K562 (cell line): Measurements from ENCODE around the gene ZBP1. TPM values are rescaled to one million over a fixed set of nuclear protein-coding genes. Genes with fewer than 3 reads are reported as not detected.

Experiments used
- ATAC-seq: fragments of 200-7000 bp; cut with Tn5 transposase; 3 replicates; pipeline ENCODE4 v1.9.1; 2020; ENCODE audit warnings: moderate library complexity
- BruUV-seq: library from RNA; stranded (reverse); fragments of 400-500 nt; replicated peaks from 2 replicates; lab custom pipeline; 2021; lab: Mats Ljungman, UMichigan
- CTCF ChIA-PET: fragments of 300-600 bp; formaldehyde crosslinking; extraction: SDS; loops from one replicate; lab custom pipeline; 2021; ENCODE audit warnings: low intra/inter-chr PET ratio; lab: Yijun Ruan, JAX
- POLR2A ChIA-PET: fragments of 300-600, 350-650 bp; sonication (Branson Sonifier 250); formaldehyde crosslinking; extraction: SDS; loops from one replicate; lab custom pipeline; 2021; ENCODE audit warnings: antibody characterized with exemption, inconsistent platforms; lab: Yijun Ruan, JAX
- DNase-seq, 4 experiments: peaks; one replicate each; pipeline versions ENCODE4 v3.0.0 to v3.0.0-alpha.2; 2011 to 2018; ENCODE audit warnings: low spot score in 3 of 4, mixed read lengths in 3 of 4; ENCODE audit errors: extremely low read depth in 1 of 4
- FAIRE-seq: peaks from 2 replicates; lab custom pipeline; 2011; peaks lifted over from hg19 to GRCh38; lab: Jason Lieb, UNC
- H2AFZ ChIP-seq: 2 replicates; pipeline ENCODE4 v1.6.0; 2011; ENCODE audit warnings: low read depth, low read length, control low read depth, inconsistent platforms
- H3K27ac ChIP-seq: fragments of 200-600 bp; 3 replicates; pipeline ENCODE4 v1.8.0; 2011; ENCODE audit warnings: low read depth, mild to moderate bottlenecking, control low read depth, inconsistent platforms, low read length, moderate library complexity, mixed read lengths; ENCODE audit errors: extremely low read depth
- H3K27me3 ChIP-seq, 2 experiments: fragments of 300-600 bp in 1 of 2; 2 replicates in 1 of 2; 3 replicates in 1 of 2; pipeline versions ENCODE4 v1.6.0 to v1.8.0; 2011; ENCODE audit warnings: inconsistent platforms in 2 of 2, low read length in 2 of 2, mild to moderate bottlenecking in 1 of 2, mixed read lengths in 1 of 2, moderate library complexity in 1 of 2; ENCODE audit not compliant: control insufficient read depth in 2 of 2, insufficient read depth in 2 of 2
- H3K36me3 ChIP-seq: fragments of 300-600 bp; 3 replicates; pipeline ENCODE4 v1.8.0; 2011; ENCODE audit warnings: mild to moderate bottlenecking, low read length, inconsistent platforms; ENCODE audit not compliant: control insufficient read depth, insufficient read depth
- H3K4me1 ChIP-seq, 2 experiments: fragments of 200-600 bp in 1 of 2; replicated peaks in 1 of 2; 2 replicates in 1 of 2; 3 replicates in 1 of 2; pipeline versions ENCODE4 v1.5.1 to v1.8.0; 2011; ENCODE audit warnings: inconsistent platforms in 2 of 2, low read length in 2 of 2, mild to moderate bottlenecking in 1 of 2, mixed read lengths in 1 of 2, moderate library complexity in 1 of 2; ENCODE audit not compliant: control insufficient read depth in 2 of 2, insufficient read depth in 2 of 2
- H3K4me2 ChIP-seq: 2 replicates; pipeline ENCODE4 v1.6.1; 2011; ENCODE audit warnings: low read length, control low read depth, inconsistent platforms, mixed read lengths; ENCODE audit not compliant: insufficient read depth
- H3K4me3 ChIP-seq: fragments of 200-600 bp; sonication (generic), shearing (Covaris generic); 2 replicates; pipeline ENCODE4 v1.5.1; 2016; ENCODE audit warnings: control low read depth, inconsistent platforms
- H3K79me2 ChIP-seq: fragments of 200-600 bp; 3 replicates; pipeline ENCODE4 v1.8.0; 2011; ENCODE audit warnings: low read length, inconsistent platforms; ENCODE audit not compliant: control insufficient read depth, insufficient read depth
- H3K9ac ChIP-seq, 2 experiments: 2 replicates each; pipeline versions ENCODE4 v1.6.0 to v1.6.1; 2011; ENCODE audit warnings: low read depth in 2 of 2, low read length in 2 of 2, control low read depth in 1 of 2, inconsistent platforms in 1 of 2, mild to moderate bottlenecking in 1 of 2, mixed read lengths in 1 of 2; ENCODE audit not compliant: insufficient read depth in 1 of 2
- H3K9me1 ChIP-seq: one replicate; pipeline ENCODE4 v1.6.0; 2011; ENCODE audit warnings: inconsistent platforms, mild to moderate bottlenecking, low read length, moderate library complexity; ENCODE audit not compliant: control insufficient read depth, insufficient read depth
- H3K9me3 ChIP-seq: replicated peaks from 2 replicates; pipeline ENCODE4 v1.5.1; 2011; ENCODE audit warnings: low read depth, low read length, inconsistent platforms; ENCODE audit not compliant: control insufficient read depth, insufficient read depth
- H4K20me1 ChIP-seq: replicated peaks from 2 replicates; pipeline ENCODE4 v1.6.1; 2011; ENCODE audit warnings: low read length, inconsistent platforms, mixed read lengths; ENCODE audit not compliant: control insufficient read depth, insufficient read depth
- ARHGAP35 ChIP-seq: fragments of 450-650 bp; IDR thresholded peaks from 2 replicates; pipeline ENCODE4 v1.6.1; 2018; ENCODE audit not compliant: partially characterized antibody
- CHD4 ChIP-seq: fragments of 200-600 bp; sonication (generic); IDR thresholded peaks from 3 replicates; pipeline ENCODE4 v1.6.1; 2012; ENCODE audit warnings: low read depth, mild to moderate bottlenecking, mixed read lengths, low read length, inconsistent platforms; ENCODE audit not compliant: insufficient read depth, insufficient replicate concordance, poor library complexity, severe bottlenecking
- FOS ChIP-seq: IDR thresholded peaks from 3 replicates; pipeline ENCODE4 v1.6.1; 2011; ENCODE audit not compliant: insufficient read length; ENCODE audit errors: extremely low read depth
- GATAD2A ChIP-seq: fragments of 450-650 bp; IDR thresholded peaks from 2 replicates; pipeline ENCODE4 v1.6.1; 2017
- MAFG ChIP-seq: fragments of 450-650 bp; conservative IDR thresholded peaks from 2 replicates; pipeline ENCODE4 v1.6.1; 2016; ENCODE audit warnings: missing genetic modification characterization, missing compliant biosample characterization
- NELFE ChIP-seq: IDR thresholded peaks from 2 replicates; pipeline ENCODE4 v1.6.1; 2011; ENCODE audit warnings: mild to moderate bottlenecking; ENCODE audit not compliant: insufficient read depth, insufficient read length
- NR3C1 ChIP-seq: sonication (generic); formaldehyde crosslinking; IDR thresholded peaks from 2 replicates; pipeline ENCODE4 v1.8.1; 2022; ENCODE audit warnings: missing genetic modification reagents
- ZFX ChIP-seq: sonication (generic); formaldehyde crosslinking; IDR thresholded peaks from 2 replicates; pipeline ENCODE4 v1.8.0; 2022; ENCODE audit warnings: mild to moderate bottlenecking, missing genetic modification reagents, moderate library complexity
- ZNF165 ChIP-seq: fragments of 250-450 bp; sonication (Bioruptor Pico); IDR thresholded peaks from 2 replicates; pipeline ENCODE4 v1.4.0; 2020; ENCODE audit warnings: borderline replicate concordance
- WGBS: fragments of 100-300 bp; shearing (Covaris generic); methylation state at CpG from one replicate; pipeline ENCODE4 v1.1.6; 2016; ENCODE audit warnings: low coverage, mixed read lengths; ENCODE audit not compliant: insufficient coverage; ENCODE audit errors: missing lambda C conversion rate; 5-methylcytosine and 5-hydroxymethylcytosine counted together
- in situ Hi-C: fragments of 300-500 bp; cut with MboI; formaldehyde crosslinking; loops from 4 replicates; pipeline ENCODE4 v1.15.0; 2018; ENCODE audit warnings: inconsistent platforms, mixed read lengths
- intact Hi-C: fragments of 100-400 bp; cut with micrococcal nuclease; formaldehyde crosslinking; loops from 2 replicates; pipeline ENCODE4 v1.14.2; 2022
- polyA plus RNA-seq, 8 experiments: library from polyadenylated mRNA; depleted of rRNA in 4 of 8; stranded (reverse) in 5 of 8; unstranded in 3 of 8; fragments of >200 nt; fragmentation: Nextera tagmentation in 2 of 8; fragmentation: Illumina TruSeq in 1 of 8; extraction: Ambion mirVana in 2 of 8; extraction: Trizol in 1 of 8; gene quantifications; 2 replicates each; pipeline versions ENCODE4 v1.2.1 to v1.2.3, GENCODE V29; 2011 to 2014; ENCODE audit warnings: inconsistent platforms in 1 of 8, missing spikeins in 1 of 8
- total RNA-seq, 7 experiments: library from RNA; depleted of rRNA in 6 of 7; stranded (reverse); fragments of >200 nt in 6 of 7; fragmentation: Illumina TruSeq in 2 of 7; extraction: Trizol in 2 of 7; gene quantifications; 2 replicates each; pipeline versions ENCODE4 v1.2.1 to v1.2.3, GENCODE V29; 2011 to 2021; ENCODE audit warnings: low replicate concordance in 1 of 7
- TF ChIP-seq, protein P1 (sequence below), 2 experiments: IDR thresholded peaks; 2 replicates each; pipeline ENCODE4 v1.6.1; 2011; ENCODE audit warnings: borderline replicate concordance in 1 of 2, control low read depth in 1 of 2, low read depth in 1 of 2, low read length in 1 of 2, mild to moderate bottlenecking in 1 of 2, mixed read lengths in 1 of 2, moderate library complexity in 1 of 2; ENCODE audit not compliant: insufficient read depth in 1 of 2, insufficient read length in 1 of 2, poor library complexity in 1 of 2, severe bottlenecking in 1 of 2; ENCODE audit errors: extremely low read depth in 1 of 2
- TF ChIP-seq, protein P2 (sequence below): fragments of 250-450 bp; sonication (Bioruptor Pico); IDR thresholded peaks from 2 replicates; pipeline ENCODE4 v1.8.0; 2022; ENCODE audit warnings: inconsistent platforms, mild to moderate bottlenecking, moderate library complexity, borderline replicate concordance
- TF ChIP-seq, protein P3 (sequence below): fragments of 450-650 bp; formaldehyde crosslinking; IDR thresholded peaks from 2 replicates; pipeline ENCODE4 v1.4.0; 2022; ENCODE audit warnings: missing genetic modification characterization

Gene ZBP1
- total and polyA plus RNA-seq, 9 of the 15 experiments (the other 6 are each of a cell fraction or from before 2014, with no cell fraction given), result not detected

DNA sequence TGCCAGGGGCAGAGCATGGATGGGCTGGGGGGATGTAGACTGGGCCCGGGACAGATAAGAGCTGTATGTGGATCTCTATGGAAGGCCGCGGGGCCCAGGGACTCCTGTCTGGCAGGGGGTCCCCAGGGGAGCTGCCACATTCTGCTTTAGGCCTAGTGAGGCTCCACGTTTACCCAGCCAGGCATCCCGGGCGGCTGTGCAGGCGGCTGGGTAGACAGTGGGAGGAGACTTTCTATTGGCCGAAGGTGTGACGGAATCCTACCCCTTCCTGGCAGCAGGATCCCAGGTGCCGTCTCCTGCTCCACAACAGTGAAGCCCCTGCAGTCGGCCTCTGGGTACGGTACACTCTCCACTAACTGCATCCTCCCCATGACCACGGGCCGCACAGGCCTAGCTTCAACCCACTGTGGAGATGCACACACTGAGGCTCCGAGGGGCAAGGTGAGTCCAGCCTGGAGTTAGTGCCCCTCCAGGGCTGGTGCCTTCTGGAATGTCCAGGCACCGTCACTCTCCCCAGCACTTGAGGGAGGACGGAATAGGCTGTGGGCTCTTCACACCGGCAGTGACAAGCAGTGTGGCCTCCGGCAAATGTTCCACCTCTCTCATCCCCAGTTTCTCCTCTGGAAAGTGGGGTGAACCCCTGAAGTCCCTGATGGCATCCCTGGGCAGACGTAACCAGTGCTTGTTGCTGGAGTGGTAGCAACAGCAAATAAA, 36.8 kb upstream of the ZBP1 start:
- no TSS peak for BruUV-seq
- TF ChIP-seq ARHGAP35, result no peak
- TF ChIP-seq CHD4, result no peak
- TF ChIP-seq, protein P1, sequence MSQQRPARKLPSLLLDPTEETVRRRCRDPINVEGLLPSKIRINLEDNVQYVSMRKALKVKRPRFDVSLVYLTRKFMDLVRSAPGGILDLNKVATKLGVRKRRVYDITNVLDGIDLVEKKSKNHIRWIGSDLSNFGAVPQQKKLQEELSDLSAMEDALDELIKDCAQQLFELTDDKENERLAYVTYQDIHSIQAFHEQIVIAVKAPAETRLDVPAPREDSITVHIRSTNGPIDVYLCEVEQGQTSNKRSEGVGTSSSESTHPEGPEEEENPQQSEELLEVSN (IDR thresholded peaks at IDR 0.05; ENCODE audit: borderline replicate concordance in 1 of 2, extremely low read depth in 1 of 2, insufficient read depth in 1 of 2, insufficient read length in 1 of 2, low read depth in 1 of 2, low read length in 1 of 2, poor library complexity in 1 of 2, severe bottlenecking in 1 of 2), result no peak
- TF ChIP-seq NELFE, result no peak
- TF ChIP-seq ZFX (CRISPR knock-in tag), result no peak
- TF ChIP-seq, protein P2, sequence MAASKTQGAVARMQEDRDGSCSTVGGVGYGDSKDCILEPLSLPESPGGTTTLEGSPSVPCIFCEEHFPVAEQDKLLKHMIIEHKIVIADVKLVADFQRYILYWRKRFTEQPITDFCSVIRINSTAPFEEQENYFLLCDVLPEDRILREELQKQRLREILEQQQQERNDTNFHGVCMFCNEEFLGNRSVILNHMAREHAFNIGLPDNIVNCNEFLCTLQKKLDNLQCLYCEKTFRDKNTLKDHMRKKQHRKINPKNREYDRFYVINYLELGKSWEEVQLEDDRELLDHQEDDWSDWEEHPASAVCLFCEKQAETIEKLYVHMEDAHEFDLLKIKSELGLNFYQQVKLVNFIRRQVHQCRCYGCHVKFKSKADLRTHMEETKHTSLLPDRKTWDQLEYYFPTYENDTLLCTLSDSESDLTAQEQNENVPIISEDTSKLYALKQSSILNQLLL (CRISPR knock-in tag), result no peak
- TF ChIP-seq MAFG (tag), result no peak
- no peak for TF ChIP-seq FOS
- no peak for TF ChIP-seq GATAD2A
- TF ChIP-seq NR3C1 (CRISPR knock-in tag), result no peak
- TF ChIP-seq ZNF165 (CRISPR knock-in tag), result no peak
- TF ChIP-seq, protein P3, sequence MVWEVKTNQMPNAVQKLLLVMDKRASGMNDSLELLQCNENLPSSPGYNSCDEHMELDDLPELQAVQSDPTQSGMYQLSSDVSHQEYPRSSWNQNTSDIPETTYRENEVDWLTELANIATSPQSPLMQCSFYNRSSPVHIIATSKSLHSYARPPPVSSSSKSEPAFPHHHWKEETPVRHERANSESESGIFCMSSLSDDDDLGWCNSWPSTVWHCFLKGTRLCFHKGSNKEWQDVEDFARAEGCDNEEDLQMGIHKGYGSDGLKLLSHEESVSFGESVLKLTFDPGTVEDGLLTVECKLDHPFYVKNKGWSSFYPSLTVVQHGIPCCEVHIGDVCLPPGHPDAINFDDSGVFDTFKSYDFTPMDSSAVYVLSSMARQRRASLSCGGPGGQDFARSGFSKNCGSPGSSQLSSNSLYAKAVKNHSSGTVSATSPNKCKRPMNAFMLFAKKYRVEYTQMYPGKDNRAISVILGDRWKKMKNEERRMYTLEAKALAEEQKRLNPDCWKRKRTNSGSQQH (CRISPR knock-in tag), result no peak
- in situ Hi-C loops (no loop called here), intact Hi-C loops (loop anchor here (10.0 kb wide), 1 partner anchor 188 kb away; no protein-coding TSS in a partner anchor)
- WGBS, result 3% methylated on average over 20 of the region's 20 CpGs
- no peak for FAIRE-seq
- Histone ChIP-seq H4K20me1 (0 out of 2 replicates have a peak, but pooled peaks cover 9% of the 10 kb centered on the region), H3K4me2 (no peak overlapping the region), H3K4me1 (peaks cover 0 to 17% of the 10 kb centered on the region in 2 experiments; a peak in 1 of 5 replicates), H3K9me1 (no peaks in the 10 kb centered on the region), H3K9ac (no peak overlapping the region), H3K79me2 (no peaks in the 10 kb centered on the region), H3K9me3 (no peaks in the 10 kb centered on the region), H3K27me3 (peaks cover 20 to 85% of the 10 kb centered on the region in 2 experiments; a peak in 3 of 5 replicates), H3K36me3 (no peaks in the 10 kb centered on the region), H2AFZ (no peak overlapping the region), H3K4me3 (no peak overlapping the region), H3K27ac (no peak overlapping the region)
- DNase-seq, result peak in 1 of 4 experiments; percentile 6
- CTCF ChIA-PET, result no interaction called here
- no peak for ATAC-seq
- POLR2A ChIA-PET, result interaction anchor here (0.6 kb wide), 1 partner anchor 550 kb away, joined by 3 read pairs; no protein-coding TSS in a partner anchor
